OCI-LY1 (cell line): ENCODE measurements around the gene NEURL2.

Source experiments
- CTCF ChIP-seq: fragments of 200-600 bp; sonication (generic), shearing (Covaris generic); IDR thresholded peaks from 2 replicates; pipeline ENCODE4 v1.5.1; 2017; ENCODE audit warnings: mild to moderate bottlenecking, antibody characterized with exemption, low read length, moderate library complexity, mixed read lengths
- EZH2 ChIP-seq: fragments of 200-600 bp; sonication (generic), shearing (Covaris generic); IDR thresholded peaks from 2 replicates; pipeline ENCODE4 v1.8.0; 2017; ENCODE audit warnings: borderline replicate concordance, mixed run types, mild to moderate bottlenecking, antibody characterized with exemption, low read length, moderate library complexity, mixed read lengths

DNA sequence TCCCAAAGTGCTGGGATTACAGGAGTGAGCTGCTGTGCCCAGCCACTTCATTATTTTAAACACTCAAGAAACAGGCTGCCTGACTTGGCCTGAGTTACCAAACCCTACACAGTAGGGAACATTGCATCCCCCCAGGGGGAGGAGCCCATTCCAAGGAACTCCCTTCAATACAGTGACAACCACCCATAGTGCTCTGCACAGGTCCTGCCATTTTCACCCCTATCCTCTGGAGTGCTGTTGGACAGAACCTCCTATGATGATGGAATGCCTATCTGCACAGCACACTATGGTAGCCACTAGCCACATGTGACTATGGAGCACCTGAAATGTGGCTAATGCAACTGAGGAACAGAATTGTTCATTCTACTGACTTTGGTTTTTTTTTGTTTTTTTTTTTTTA lies 45.6 kb downstream of the NEURL2 start:
- TF ChIP-seq CTCF: no peak
- TF ChIP-seq EZH2: no peak
